ENCODE data around the gene MGAT4B. TPM values are rescaled to one million over a fixed set of nuclear protein-coding genes. Genes with fewer than 3 reads are reported as not detected.

MGAT4B gene
- total and polyA plus RNA-seq, 2 of the 13 experiments (the other 11 are each of a cell fraction or from before 2014, with no cell fraction given), result 93.5 to 130 TPM

DNA sequence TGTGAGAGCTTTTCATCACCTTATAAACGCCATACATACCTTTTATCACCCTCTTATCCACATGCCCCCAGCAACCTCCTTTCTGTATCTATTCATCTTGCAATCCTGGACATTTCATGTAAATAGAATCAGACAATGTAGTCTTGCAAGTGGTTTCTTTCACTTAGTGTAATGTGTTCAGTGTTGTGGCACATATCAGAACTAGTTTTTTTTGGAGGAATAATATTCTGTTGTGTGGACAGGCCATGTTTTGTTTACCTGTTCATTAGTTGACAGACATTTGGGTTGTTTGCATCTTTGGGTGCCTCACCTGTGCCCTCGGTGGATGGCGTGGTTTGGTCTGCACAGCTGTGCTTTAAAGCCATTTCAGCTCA, 15.4 kb upstream of the MGAT4B start (continued):
- TF ChIP-seq NAIF1 (CRISPR knock-in tag; IDR thresholded peaks at IDR 0.05; ENCODE audit: borderline replicate concordance) (no peak), PAF1 (CRISPR knock-in tag; IDR thresholded peaks at IDR 0.05) (peak; percentile 24; the same call in 1 of the 2 replicates), ZZZ3 (CRISPR knock-in tag; IDR thresholded peaks at IDR 0.05; ENCODE audit: borderline replicate concordance) (0 out of 2 replicates have a peak, but pooled peaks have one; percentile 32), ZNF3 (CRISPR knock-in tag; IDR thresholded peaks at IDR 0.05) (no peak), ZNF432 (CRISPR knock-in tag; IDR thresholded peaks at IDR 0.05; ENCODE audit: borderline replicate concordance) (no peak), ZNF761 (CRISPR knock-in tag; conservative IDR thresholded peaks at IDR 0.05) (no peak), FOXM1 (CRISPR knock-in tag; IDR thresholded peaks at IDR 0.05) (no peak)
- TF ChIP-seq, protein P1, sequence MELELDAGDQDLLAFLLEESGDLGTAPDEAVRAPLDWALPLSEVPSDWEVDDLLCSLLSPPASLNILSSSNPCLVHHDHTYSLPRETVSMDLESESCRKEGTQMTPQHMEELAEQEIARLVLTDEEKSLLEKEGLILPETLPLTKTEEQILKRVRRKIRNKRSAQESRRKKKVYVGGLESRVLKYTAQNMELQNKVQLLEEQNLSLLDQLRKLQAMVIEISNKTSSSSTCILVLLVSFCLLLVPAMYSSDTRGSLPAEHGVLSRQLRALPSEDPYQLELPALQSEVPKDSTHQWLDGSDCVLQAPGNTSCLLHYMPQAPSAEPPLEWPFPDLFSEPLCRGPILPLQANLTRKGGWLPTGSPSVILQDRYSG (CRISPR knock-in tag; IDR thresholded peaks at IDR 0.05), result no peak
- TF ChIP-seq, protein P2, sequence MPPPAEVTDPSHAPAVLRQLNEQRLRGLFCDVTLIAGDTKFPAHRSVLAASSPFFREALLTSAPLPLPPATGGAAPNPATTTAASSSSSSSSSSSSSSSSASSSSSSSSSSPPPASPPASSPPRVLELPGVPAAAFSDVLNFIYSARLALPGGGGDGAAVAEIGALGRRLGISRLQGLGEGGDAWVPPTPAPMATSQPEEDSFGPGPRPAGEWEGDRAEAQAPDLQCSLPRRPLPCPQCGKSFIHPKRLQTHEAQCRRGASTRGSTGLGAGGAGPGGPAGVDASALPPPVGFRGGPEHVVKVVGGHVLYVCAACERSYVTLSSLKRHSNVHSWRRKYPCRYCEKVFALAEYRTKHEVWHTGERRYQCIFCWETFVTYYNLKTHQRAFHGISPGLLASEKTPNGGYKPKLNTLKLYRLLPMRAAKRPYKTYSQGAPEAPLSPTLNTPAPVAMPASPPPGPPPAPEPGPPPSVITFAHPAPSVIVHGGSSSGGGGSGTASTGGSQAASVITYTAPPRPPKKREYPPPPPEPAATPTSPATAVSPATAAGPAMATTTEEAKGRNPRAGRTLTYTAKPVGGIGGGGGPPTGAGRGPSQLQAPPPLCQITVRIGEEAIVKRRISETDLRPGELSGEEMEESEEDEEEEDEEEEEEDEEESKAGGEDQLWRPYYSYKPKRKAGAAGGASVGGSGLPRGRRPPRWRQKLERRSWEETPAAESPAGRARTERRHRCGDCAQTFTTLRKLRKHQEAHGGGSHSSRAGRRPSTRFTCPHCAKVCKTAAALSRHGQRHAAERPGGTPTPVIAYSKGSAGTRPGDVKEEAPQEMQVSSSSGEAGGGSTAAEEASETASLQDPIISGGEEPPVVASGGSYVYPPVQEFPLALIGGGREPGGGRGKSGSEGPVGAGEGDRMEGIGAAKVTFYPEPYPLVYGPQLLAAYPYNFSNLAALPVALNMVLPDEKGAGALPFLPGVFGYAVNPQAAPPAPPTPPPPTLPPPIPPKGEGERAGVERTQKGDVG (CRISPR knock-in tag; IDR thresholded peaks at IDR 0.05; ENCODE audit: borderline replicate concordance), result no peak
- TF ChIP-seq, protein P3, sequence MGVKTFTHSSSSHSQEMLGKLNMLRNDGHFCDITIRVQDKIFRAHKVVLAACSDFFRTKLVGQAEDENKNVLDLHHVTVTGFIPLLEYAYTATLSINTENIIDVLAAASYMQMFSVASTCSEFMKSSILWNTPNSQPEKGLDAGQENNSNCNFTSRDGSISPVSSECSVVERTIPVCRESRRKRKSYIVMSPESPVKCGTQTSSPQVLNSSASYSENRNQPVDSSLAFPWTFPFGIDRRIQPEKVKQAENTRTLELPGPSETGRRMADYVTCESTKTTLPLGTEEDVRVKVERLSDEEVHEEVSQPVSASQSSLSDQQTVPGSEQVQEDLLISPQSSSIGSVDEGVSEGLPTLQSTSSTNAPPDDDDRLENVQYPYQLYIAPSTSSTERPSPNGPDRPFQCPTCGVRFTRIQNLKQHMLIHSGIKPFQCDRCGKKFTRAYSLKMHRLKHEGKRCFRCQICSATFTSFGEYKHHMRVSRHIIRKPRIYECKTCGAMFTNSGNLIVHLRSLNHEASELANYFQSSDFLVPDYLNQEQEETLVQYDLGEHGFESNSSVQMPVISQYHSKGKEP (CRISPR knock-in tag; IDR thresholded peaks at IDR 0.05), result no peak
- TF ChIP-seq, protein P4, sequence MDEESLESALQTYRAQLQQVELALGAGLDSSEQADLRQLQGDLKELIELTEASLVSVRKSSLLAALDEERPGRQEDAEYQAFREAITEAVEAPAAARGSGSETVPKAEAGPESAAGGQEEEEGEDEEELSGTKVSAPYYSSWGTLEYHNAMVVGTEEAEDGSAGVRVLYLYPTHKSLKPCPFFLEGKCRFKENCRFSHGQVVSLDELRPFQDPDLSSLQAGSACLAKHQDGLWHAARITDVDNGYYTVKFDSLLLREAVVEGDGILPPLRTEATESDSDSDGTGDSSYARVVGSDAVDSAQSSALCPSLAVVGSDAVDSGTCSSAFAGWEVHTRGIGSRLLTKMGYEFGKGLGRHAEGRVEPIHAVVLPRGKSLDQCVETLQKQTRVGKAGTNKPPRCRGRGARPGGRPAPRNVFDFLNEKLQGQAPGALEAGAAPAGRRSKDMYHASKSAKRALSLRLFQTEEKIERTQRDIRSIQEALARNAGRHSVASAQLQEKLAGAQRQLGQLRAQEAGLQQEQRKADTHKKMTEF (CRISPR knock-in tag; IDR thresholded peaks at IDR 0.05), result no peak
- TF ChIP-seq, protein P5, sequence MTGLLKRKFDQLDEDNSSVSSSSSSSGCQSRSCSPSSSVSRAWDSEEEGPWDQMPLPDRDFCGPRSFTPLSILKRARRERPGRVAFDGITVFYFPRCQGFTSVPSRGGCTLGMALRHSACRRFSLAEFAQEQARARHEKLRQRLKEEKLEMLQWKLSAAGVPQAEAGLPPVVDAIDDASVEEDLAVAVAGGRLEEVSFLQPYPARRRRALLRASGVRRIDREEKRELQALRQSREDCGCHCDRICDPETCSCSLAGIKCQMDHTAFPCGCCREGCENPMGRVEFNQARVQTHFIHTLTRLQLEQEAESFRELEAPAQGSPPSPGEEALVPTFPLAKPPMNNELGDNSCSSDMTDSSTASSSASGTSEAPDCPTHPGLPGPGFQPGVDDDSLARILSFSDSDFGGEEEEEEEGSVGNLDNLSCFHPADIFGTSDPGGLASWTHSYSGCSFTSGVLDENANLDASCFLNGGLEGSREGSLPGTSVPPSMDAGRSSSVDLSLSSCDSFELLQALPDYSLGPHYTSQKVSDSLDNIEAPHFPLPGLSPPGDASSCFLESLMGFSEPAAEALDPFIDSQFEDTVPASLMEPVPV (CRISPR knock-in tag; IDR thresholded peaks at IDR 0.05), result no peak

Measured in HepG2 (cell line).